ENCODE results near the gene COQ9.

DNA sequence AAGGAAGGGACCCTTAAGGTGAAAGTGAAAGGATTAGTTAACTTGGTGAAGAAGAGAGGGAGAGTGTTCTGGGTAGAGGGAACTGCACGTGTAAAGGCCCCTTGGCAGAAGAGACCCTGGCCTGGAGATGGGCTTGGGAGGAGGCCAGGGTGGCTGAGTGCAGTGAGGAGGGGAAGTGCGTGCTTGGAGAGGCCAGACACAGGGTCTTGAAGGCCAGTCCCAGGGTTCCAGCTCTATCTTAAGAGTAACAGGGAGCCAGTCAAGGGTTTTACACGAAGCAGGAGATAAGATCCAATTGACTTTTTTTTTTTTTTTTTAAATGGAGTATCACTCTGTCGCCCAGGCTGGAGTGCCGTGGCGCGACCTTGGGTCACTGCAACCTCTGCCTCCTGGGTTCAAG lies 54.2 kb downstream of the COQ9 start:
- TF ChIP-seq, protein P1, sequence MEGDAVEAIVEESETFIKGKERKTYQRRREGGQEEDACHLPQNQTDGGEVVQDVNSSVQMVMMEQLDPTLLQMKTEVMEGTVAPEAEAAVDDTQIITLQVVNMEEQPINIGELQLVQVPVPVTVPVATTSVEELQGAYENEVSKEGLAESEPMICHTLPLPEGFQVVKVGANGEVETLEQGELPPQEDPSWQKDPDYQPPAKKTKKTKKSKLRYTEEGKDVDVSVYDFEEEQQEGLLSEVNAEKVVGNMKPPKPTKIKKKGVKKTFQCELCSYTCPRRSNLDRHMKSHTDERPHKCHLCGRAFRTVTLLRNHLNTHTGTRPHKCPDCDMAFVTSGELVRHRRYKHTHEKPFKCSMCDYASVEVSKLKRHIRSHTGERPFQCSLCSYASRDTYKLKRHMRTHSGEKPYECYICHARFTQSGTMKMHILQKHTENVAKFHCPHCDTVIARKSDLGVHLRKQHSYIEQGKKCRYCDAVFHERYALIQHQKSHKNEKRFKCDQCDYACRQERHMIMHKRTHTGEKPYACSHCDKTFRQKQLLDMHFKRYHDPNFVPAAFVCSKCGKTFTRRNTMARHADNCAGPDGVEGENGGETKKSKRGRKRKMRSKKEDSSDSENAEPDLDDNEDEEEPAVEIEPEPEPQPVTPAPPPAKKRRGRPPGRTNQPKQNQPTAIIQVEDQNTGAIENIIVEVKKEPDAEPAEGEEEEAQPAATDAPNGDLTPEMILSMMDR (IDR thresholded peaks at IDR 0.05; ENCODE audit: borderline replicate concordance, extremely low read depth, low read length, poor library complexity, severe bottlenecking), result no peak
- no peak for TF ChIP-seq EZH2 (IDR thresholded peaks at IDR 0.05; ENCODE audit: borderline replicate concordance, low read depth, low read length, severe bottlenecking)

Measured in DND-41 (cell line).